Measurements from ENCODE around the gene HDAC11. TPM values are rescaled to one million over a fixed set of nuclear protein-coding genes. Genes with fewer than 3 reads are reported as not detected.
A peak's percentile ranks its signal among the peaks of the same experiment; 100 is the strongest.

The HDAC11 gene
- total and polyA plus RNA-seq, 11 donors, result 20.8 to 49.4 (median 30.7) TPM

GRCh38 chr3:13491206-13491974, 11.3 kb downstream of the HDAC11 start:
- WGBS, 4 donors, result 93 to 95% (median 94%) methylated on average over 7 to 8 of the region's 8 CpGs
- H3K4me1 ChIP-seq, result peaks cover 0 to 7% (median 4%) of the 10 kb centered on the region in 12 donors
- no peak overlapping the region for H3K27ac ChIP-seq
- TF ChIP-seq CTCF (IDR thresholded peaks at IDR 0.05), result no peak
- peaks cover 0 to 30% (median 0%) of the 10 kb centered on the region in 9 donors for H3K36me3 ChIP-seq
- no peaks in the 10 kb centered on the region for H3K27me3 ChIP-seq
- intact Hi-C loops (cut with DNase I), result no loop called here
- DNase-seq, result peak in 2 of 5 donors; percentile 14 to 20
- peaks cover 0 to 15% (median 0%) of the 10 kb centered on the region in 12 donors for H3K9me3 ChIP-seq
- no peak overlapping the region for H3K4me3 ChIP-seq
- ATAC-seq, result no peak

GRCh38 chr3:13492048-13492447, 11.9 kb downstream of the HDAC11 start:
- ATAC-seq (no peak), DNase-seq (peak in 1 of 5 donors; percentile 6)
- 80 to 94% (median 93%) methylated on average over 5 to 6 of the region's 6 CpGs for whole genome bisulfite sequencing, 4 donors
- no peak overlapping the region for H3K27ac ChIP-seq
- peaks cover 0 to 15% (median 0%) of the 10 kb centered on the region in 12 donors for H3K9me3 ChIP-seq
- TF ChIP-seq CTCF (IDR thresholded peaks at IDR 0.05), result no peak
- TF ChIP-seq POLR2A (IDR thresholded peaks at IDR 0.05), result no peak
- H3K4me3 ChIP-seq, result no peak overlapping the region
- peaks cover 0 to 13% (median 9%) of the 10 kb centered on the region in 12 donors for H3K4me1 ChIP-seq
- peaks cover 0 to 30% (median 0%) of the 10 kb centered on the region in 9 donors for H3K36me3 ChIP-seq
- intact Hi-C loops (cut with DNase I), result no loop called here
- H3K27me3 ChIP-seq, result no peaks in the 10 kb centered on the region

- DNase-seq (peak in 2 of 5 donors; percentile 9 to 50), ATAC-seq (no peak)
- no peak overlapping the region for H3K4me3 ChIP-seq
- peaks cover 0 to 15% (median 0%) of the 10 kb centered on the region in 12 donors for H3K9me3 ChIP-seq
- WGBS, 4 donors, result 85 to 97% (median 89%) methylated on average over 12 to 15 of the region's 15 CpGs
- no peaks in the 10 kb centered on the region for H3K27me3 ChIP-seq
- intact Hi-C loops (cut with DNase I), result no loop called here
- H3K27ac ChIP-seq, result no peak overlapping the region
- peaks cover 0 to 30% (median 0%) of the 10 kb centered on the region in 9 donors for H3K36me3 ChIP-seq
- H3K4me1 ChIP-seq, result peaks cover 0 to 14% (median 9%) of the 10 kb centered on the region in 12 donors
- TF ChIP-seq POLR2A (IDR thresholded peaks at IDR 0.05) (no peak), CTCF (IDR thresholded peaks at IDR 0.05) (no peak)
Measured at GRCh38 chr3:13492976-13493866, 13.1 kb downstream of the HDAC11 start.

Data from heart left ventricle (tissue), 16 donors.